Stimulated activated effector memory CD8-positive, alpha-beta T cell treated with anti-CD3 and anti-CD28 coated beads, Interleukin-12 subunit alpha, Interleukin-12 subunit beta, amount 100 ng/mL, for 72 hours (primary cell): ENCODE data around the gene NECTIN1.
A peak's percentile ranks its signal among the peaks of the same experiment; 100 is the strongest.

Source experiments
- ATAC-seq: fragments of 150-1000 bp; cut with Tn5 transposase; 2 replicates; pipeline ENCODE4 v1.10.0; 2021
- DNase-seq, 2 donors: peaks; one replicate each; pipeline ENCODE4 v3.0.0; 2021 to 2022; ENCODE audit warnings: low spot score in 2 of 2
- H3K27ac Mint-ChIP-seq: one replicate; pipeline ENCODE4 v1.8.0; 2022; ENCODE audit warnings: mild to moderate bottlenecking, mixed read lengths
- H3K36me3 Mint-ChIP-seq: one replicate; pipeline ENCODE4 v1.8.0; 2022; ENCODE audit warnings: mild to moderate bottlenecking, mixed read lengths
- H3K4me1 Mint-ChIP-seq: one replicate; pipeline ENCODE4 v1.8.0; 2022; ENCODE audit warnings: mixed read lengths
- H3K4me3 Mint-ChIP-seq: one replicate; pipeline ENCODE4 v1.8.0; 2022; ENCODE audit warnings: mild to moderate bottlenecking, mixed read lengths
- H3K9me3 Mint-ChIP-seq: one replicate; pipeline ENCODE4 v1.8.0; 2022; ENCODE audit warnings: mixed read lengths

NECTIN1 gene

DNA sequence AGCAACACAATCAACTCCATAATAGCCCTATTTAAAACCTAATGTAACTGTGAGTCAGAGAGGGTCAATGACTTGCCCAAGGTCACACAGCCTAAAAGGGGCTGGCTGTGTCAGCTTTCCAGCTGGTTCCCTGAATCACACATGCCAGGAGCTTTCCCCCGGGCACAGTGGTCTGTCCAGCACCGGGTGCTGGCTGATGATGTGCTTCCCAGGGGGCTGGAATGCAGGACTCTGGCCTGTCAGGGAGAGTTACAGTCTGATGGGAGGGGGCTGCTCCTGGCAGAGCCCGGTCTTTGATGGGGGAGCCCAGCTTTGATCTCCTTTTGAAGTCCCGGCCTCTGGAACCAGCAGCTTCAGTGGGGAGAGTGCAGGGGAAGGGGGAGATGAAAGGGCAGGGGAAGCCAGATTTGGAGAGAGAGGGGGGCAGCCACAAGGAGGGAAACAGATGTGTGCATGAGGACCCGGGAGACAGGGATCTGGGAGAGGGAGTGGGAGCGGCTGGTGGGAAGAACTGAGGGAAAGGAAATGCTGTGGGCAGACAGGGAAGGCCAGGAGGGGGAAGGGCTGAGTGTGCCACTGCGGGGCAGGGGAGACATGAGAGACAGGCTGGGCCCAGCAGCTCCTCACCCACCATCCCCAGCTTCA is 102.7 kb downstream of the NECTIN1 start:
- Mint-ChIP-seq H3K9me3 (no peaks in the 10 kb centered on the region), H3K27ac (no peak overlapping the region), H3K36me3 (no peaks in the 10 kb centered on the region), H3K4me1 (no peaks in the 10 kb centered on the region), H3K4me3 (no peak overlapping the region)
- ATAC-seq (no peak), DNase-seq (no peak)

DNA sequence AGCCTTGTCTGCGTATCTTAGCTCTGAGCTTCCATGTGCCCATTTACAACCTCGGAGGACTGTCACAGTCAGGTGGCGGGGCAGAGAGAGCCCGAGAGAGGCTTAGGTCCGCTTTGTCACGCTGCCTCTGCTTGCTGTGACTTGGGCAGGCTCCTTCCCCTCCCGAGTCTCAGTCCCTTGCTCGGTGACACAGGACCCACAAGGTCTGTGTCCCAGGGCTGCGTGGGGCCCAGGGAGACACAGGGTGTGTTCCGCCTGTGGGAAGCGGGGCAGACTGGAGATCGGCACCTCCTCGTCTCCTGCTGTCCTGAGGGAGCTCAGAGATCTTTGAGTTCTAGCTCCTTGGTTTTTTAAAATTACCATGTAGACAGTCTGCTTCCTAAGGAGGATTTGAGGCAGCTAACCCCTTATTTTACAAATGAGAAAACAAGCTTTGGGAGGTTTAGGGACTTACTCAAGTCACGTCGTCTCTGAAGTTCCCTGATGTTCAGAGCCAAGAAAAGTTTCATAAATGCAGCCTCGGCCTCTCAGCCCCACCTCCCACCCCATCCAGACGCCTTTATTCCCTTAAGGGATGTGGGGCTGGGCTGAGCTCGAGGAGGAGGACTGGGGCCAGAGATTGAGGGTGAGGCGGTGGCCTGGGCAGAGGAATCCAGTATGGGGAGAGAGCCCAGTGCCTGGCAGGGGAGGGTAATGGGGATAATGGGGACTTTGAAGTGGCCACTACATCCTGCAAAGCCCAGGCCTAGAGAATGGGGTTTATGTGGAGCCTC is 103.6 kb downstream of the NECTIN1 start:
- ATAC-seq = no peak
- no peak for DNase-seq

DNA sequence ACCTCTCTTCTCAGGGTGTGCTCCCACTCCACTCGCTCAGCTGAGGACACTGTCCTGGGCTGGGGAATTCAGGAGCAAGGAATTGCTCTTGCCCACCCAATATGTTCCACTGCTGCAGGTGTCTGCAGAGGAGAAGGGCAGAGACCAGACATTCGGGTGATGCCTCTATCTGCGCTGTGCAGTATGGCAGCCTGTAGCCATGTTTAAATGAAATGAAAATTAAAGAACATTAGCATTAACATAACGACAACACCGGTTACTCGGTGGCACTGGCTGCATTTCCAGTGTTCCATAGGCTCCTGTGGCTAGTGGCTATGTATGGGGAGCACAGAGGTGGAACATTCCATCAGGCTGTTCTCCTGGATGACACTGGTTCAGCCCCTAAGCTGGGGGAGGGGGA is 104.4 kb downstream of the NECTIN1 start:
- Mint-ChIP-seq H3K4me3 (no peak overlapping the region), H3K9me3 (no peaks in the 10 kb centered on the region), H3K27ac (no peak overlapping the region), H3K36me3 (no peaks in the 10 kb centered on the region), H3K4me1 (no peaks in the 10 kb centered on the region)
- ATAC-seq (no peak), DNase-seq (no peak)

More for the DNA sequence above, 103.6 kb downstream of the NECTIN1 start:
- Mint-ChIP-seq H3K36me3 (no peaks in the 10 kb centered on the region), H3K4me1 (no peaks in the 10 kb centered on the region), H3K27ac (no peak overlapping the region), H3K4me3 (no peak overlapping the region), H3K9me3 (no peaks in the 10 kb centered on the region)

DNA sequence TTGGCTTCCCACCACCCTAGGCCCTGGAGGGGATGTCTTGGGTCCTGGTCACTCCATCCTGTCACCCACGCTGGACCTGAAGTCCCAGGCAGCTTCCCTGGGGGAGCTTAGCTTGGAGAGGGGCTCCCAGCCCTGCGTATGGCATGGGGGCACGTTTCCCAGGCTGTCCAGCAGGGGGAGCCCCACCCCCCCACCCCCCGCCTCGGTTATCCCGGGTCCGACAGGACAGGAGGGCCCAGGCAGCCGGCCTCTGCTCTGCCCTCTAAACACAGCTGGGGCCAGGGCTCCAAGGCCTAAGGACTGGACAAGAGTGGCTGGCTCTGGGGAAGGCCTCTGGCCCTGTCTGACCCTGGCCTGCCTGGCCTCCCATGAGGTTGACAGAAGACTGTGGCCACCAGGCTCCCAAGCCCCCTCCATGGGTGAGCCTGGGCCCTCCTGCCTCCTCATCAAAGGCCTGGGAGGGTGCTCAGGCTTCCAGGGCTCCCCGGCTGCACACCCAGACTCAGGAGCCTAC is 104.8 kb downstream of the NECTIN1 start:
- no peak overlapping the region for H3K4me3 Mint-ChIP-seq
- H3K36me3 Mint-ChIP-seq = no peaks in the 10 kb centered on the region
- H3K4me1 Mint-ChIP-seq = no peaks in the 10 kb centered on the region
- no peak overlapping the region for H3K27ac Mint-ChIP-seq
- DNase-seq (peak in 1 of 2 donors; percentile 51), ATAC-seq (no peak)
- no peaks in the 10 kb centered on the region for H3K9me3 Mint-ChIP-seq

DNA sequence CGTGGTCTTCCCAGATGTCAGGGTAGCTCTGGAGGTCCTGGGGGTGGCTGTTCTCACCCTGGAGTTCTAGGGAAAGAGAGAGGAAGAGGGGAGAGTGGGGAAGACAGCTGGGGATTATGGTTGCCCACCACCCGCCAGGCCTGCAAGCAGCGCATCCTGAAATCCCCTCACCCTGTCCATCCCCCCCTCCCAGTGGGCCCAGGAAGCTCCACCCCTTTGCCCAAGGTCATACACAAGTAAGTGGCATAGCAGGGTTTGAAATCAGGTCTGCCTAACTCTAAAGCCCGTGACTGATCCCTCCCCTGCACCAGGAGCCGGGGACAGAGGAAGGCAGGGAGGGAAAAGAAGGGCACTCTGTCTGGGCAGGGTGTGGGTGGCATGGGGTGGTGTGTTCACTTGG is 105.3 kb downstream of the NECTIN1 start:
- Mint-ChIP-seq H3K27ac (no peak overlapping the region), H3K4me3 (no peak overlapping the region), H3K4me1 (no peaks in the 10 kb centered on the region), H3K9me3 (no peaks in the 10 kb centered on the region), H3K36me3 (no peaks in the 10 kb centered on the region)
- ATAC-seq = no peak
- no peak for DNase-seq

DNA sequence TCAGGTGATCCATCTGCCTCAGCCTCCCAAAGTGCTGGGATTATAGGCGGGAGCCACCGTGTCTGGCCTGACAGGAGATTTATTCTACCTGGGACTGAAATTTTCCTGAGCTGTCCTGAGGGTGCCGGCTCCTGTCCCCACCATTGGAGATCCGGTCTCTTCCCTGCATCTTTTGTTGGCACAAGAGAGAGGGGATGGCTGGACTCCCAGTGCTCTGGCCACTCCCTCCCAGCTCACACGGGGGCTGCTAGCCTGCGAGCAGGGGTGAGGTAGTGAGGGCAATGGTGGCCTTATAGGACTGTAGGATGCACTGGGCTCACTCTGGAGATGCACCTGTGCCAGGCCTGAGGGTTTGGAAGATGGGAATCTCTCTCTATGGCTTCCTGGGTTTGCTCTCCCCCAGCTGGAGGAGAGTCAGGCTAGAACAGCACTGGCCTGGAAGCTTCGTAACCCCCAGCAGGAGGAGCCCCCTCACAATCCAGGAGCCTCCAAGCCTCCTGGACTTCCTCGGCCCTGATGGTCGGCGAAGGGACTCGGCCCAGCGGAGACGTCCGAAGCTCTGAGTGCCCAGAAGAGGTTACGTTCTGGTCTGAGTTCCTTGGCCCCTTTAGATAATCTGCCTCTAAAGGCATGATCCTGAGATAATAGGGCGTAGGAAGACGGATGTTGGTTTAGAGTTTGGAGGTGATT is 106.4 kb downstream of the NECTIN1 start:
- H3K4me1 Mint-ChIP-seq = no peaks in the 10 kb centered on the region
- no peak for ATAC-seq
- DNase-seq = no peak

DNA sequence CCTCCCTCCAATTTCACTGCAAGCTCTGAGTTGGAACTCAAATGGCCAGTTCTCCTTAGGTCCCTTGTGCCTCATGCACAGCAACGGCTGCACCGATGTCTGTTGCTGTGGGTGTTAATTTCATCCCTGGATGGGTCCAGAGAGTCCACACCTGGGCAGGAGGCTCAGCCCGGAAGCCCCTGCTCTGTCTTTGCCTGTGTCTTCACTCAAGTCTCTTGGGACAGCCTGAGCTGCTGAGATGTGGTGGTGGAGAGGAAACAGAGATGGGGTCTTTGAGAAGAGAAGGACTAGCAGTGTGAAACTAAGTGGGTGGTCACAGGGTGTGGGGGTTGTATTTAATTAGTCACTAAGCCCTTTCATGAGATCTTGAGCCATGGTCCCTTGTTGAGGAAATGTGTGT is 109.3 kb downstream of the NECTIN1 start:
- Mint-ChIP-seq H3K4me3 (no peak overlapping the region), H3K36me3 (no peaks in the 10 kb centered on the region), H3K27ac (no peak overlapping the region), H3K4me1 (peaks cover 4% of the 10 kb centered on the region), H3K9me3 (no peaks in the 10 kb centered on the region)
- DNase-seq (no peak), ATAC-seq (no peak)

More for the DNA sequence above, 106.4 kb downstream of the NECTIN1 start:
- Mint-ChIP-seq H3K27ac (no peak overlapping the region), H3K4me3 (no peak overlapping the region), H3K36me3 (no peaks in the 10 kb centered on the region), H3K9me3 (no peaks in the 10 kb centered on the region)

DNA sequence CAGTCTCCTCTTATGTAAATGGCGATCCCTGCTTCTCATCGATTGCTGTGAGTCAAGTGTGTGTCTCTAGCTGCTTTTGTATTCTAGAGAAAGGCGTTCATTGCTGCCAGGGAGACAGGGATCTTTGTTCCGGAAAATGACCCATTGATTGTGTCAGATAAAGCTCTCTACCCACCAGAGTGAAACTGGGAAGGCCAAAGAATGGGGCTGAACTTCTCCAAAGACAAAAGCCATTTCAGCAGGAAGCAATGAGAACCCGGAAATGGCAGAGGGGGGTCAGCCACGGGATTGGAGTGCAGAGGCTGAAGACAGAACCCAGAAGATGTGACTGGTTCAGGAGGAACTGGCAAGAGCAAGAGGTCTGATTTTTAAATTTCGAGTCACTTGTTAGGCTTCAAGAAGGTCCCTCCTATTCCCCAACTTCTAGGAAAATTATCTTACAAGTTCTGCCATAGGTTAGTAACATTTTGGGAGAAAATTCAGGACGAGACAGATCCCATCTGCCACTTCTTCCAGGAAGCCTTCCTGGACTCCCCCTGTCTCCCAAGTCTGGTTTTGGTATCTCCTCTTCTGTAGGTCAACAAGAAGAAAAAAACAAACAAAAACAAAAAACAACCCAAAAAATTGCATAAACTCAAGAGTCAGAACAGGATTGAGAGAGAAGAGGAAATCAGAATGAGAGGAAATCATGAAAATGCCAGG is 110.6 kb downstream of the NECTIN1 start:
- ATAC-seq = no peak
- Mint-ChIP-seq H3K9me3 (no peaks in the 10 kb centered on the region), H3K4me1 (peaks cover 4% of the 10 kb centered on the region), H3K4me3 (no peak overlapping the region), H3K27ac (no peak overlapping the region), H3K36me3 (no peaks in the 10 kb centered on the region)
- no peak for DNase-seq

DNA sequence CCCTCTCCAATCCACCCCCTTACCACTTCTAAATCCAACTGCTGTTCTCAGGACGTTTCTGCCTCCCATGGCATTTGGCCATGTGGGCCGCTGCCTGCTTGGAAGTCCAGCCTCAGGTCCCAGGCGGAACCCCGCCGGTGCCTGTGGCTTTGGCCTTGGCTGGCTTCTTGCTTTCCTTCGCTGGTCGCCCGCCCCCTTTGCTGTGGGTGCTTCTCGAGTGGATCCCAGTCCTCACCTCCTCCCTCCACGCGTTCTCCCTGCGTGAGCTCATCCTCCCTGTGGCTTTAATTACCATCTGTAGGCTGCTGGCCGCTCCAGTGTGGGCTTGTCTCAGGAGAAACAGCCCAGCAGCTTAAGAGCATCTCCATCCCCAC is 111.7 kb downstream of the NECTIN1 start:
- no peak overlapping the region for H3K27ac Mint-ChIP-seq
- no peaks in the 10 kb centered on the region for H3K36me3 Mint-ChIP-seq
- no peak overlapping the region for H3K4me3 Mint-ChIP-seq
- ATAC-seq (no peak), DNase-seq (no peak)
- H3K9me3 Mint-ChIP-seq = no peaks in the 10 kb centered on the region
- H3K4me1 Mint-ChIP-seq = peaks cover 4% of the 10 kb centered on the region

DNA sequence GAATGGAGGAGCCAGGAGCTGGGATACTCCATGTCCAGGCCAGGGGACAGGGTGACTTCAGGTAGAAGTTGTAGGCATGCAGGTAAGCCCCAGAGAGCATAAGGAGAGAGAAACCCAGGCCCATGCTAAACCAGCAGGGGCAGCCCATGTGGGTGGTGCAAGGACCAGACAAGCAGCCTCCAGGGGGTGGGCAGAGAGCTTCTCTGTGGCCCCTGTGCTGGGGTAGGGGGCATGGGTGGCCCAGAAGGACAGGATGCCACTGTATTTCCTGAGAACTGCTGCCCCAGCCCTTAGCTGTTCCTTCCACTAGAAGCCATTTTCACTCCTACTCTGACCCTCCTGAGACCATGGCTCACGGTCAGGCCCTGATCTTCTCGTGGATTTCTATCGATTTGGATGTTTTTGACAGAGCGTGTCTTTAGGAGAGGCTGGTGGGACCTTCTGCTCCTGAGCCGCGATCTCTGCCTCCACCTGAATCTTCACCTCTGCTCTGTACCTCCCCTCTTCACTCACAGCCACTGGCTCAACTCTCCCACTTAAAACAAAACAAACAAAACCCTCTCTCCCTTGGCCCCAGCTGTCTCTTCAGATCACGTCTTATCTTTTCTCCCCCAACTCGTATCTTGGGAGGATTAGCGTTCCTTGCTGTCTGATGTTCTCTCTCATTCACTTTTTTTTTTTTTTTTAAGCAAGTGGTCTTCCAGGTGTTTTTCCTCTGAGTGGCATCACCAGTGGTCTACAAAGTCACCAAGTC is 112.2 kb downstream of the NECTIN1 start:
- no peak for DNase-seq
- H3K27ac Mint-ChIP-seq = no peak overlapping the region
- H3K36me3 Mint-ChIP-seq = no peaks in the 10 kb centered on the region
- no peak overlapping the region for H3K4me3 Mint-ChIP-seq
- peaks cover 4% of the 10 kb centered on the region for H3K4me1 Mint-ChIP-seq
- H3K9me3 Mint-ChIP-seq = no peaks in the 10 kb centered on the region
- ATAC-seq = no peak

DNA sequence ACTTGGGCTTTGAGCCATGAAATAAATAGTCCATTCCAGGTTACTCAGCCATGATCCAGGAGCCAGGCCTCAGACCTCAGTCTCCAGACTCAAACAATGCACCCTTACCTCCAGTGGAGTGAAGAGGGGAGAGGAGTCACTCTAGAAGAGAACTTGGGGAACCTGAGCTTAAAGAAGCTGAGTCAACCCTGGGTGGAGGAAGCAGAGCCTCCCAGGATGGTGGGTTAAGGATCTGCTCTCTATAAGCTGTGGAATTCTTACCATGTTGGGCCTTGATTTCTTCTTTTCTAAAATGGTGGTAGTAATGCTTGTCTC is 113.2 kb downstream of the NECTIN1 start:
- Mint-ChIP-seq H3K4me1 (peaks cover 4% of the 10 kb centered on the region), H3K4me3 (no peak overlapping the region), H3K36me3 (no peaks in the 10 kb centered on the region), H3K9me3 (no peaks in the 10 kb centered on the region), H3K27ac (no peak overlapping the region)
- no peak for DNase-seq
- no peak for ATAC-seq

DNA sequence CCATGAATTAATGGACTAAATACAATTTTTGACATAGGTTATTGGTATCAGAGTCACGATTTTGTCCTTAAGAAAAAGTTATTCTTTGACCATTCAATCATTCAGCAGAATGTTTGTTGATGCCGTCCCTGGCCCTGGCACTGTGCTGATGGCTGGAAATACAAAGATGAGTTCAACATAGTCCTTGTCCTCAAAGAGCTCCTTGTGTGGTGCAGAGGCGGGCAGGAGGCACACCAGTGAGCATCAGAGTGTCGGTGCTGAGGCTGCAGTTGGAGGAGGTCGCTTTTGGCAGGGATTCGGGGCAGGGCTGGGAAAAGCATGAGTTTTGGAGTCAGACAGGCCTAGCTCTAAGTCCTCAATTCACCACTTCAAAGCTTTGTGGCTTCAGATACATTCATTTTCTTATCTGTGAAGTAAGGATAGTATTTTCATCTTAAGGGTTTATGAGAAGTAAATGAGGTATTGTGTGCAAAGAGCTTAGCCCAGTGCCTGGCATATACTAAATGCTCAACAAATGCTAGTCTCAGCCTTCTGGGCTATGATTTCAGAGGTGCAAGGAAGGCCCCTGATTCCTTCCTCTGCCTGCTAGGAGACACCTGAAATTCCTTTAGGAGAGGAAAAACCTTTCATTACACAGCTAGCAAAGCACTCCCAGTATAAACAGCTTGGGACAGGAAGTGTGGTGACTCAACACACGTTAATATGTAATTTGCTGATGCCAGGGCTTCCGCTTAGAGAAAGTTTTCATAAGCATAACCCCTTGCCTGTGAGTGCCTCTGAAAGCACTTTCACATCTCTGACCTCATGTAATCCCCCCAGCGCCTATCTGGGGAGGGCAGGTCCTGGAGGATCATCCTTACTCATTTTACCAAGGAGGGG is 113.8 kb downstream of the NECTIN1 start:
- no peaks in the 10 kb centered on the region for H3K36me3 Mint-ChIP-seq
- DNase-seq = no peak

DNA sequence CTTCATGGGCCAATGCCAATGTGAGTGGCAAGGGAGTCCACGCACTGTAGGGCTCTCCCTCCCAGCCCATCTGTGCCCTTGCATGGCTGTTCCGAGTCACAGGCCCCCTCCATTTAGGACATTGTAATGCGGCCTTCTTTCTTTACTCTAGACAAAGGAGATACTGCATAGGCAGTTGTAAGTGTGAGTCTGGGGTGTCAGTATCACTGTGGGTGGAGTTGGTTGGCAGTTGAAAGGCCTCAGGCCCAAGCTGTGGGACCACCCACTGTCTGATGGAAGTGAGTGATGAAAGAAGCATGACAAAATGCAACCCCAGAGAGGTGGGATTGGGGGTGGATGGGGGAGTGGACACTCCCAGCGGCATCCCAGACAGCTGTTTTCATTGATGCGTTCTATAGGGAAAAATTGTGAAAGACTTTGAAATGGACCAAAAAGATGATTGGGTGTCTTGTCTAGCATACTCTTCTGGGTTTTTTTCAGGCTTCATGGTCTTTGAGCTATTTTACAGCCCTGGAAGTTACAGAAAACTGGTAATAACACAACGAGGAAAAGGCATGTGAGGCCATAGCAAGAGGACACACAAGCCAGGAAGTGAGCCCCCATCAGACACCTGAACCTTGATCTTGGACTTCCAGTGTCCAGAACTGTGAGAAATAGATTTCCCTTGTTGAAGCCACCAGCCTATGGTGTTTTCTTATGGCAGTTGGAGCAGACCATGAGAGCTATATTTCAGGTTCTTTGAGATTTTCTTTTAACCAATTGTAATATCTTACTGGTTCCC is 114.6 kb downstream of the NECTIN1 start:
- no peak for ATAC-seq
- H3K36me3 Mint-ChIP-seq = no peaks in the 10 kb centered on the region
- H3K27ac Mint-ChIP-seq = no peak overlapping the region
- H3K4me1 Mint-ChIP-seq = peaks cover 4% of the 10 kb centered on the region
- DNase-seq = no peak
- H3K4me3 Mint-ChIP-seq = no peak overlapping the region
- no peaks in the 10 kb centered on the region for H3K9me3 Mint-ChIP-seq

More for the DNA sequence above, 113.8 kb downstream of the NECTIN1 start:
- Mint-ChIP-seq H3K4me3 (no peak overlapping the region), H3K27ac (no peak overlapping the region), H3K9me3 (no peaks in the 10 kb centered on the region), H3K4me1 (peaks cover 4% of the 10 kb centered on the region)
- no peak for ATAC-seq
